Activated CD4-positive, CD25-positive, alpha-beta regulatory T cell treated with anti-CD3 and anti-CD28 coated beads, Interleukin-2, amount 50 U/mL, for 72 hours (primary cell): ENCODE data around the gene C4orf51.

Experiments
- DNase-seq: peaks from one replicate; pipeline ENCODE4 v3.0.0; 2021

Gene C4orf51

DNA sequence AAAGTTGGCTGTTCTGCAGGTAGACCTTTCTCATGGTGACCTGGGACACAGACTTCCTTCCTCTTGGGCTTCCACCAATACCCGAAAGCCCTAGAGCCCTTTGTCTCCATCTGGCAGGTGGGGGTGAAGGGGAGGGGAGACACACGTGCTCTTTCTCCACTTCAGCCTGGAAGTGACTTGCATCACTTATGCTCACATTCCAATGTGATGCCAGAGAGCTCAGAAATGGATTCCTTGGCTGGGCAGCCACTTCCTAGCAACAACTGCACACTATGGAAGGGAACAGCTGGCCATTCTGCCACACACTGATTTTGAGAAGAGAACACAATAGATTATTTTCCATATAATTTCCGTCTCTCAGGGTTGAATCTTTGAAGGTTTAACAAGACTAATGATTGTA is 36.3 kb downstream of the C4orf51 start:
- DNase-seq, result no peak

GRCh38 chr4:145716661-145717200 is 36.8 kb downstream of the C4orf51 start:
- DNase-seq, result no peak

- no peak for DNase-seq
Observed at GRCh38 chr4:145719752-145720624, 40.0 kb downstream of the C4orf51 start.

- no peak for DNase-seq
Observed at GRCh38 chr4:145720656-145721055, 40.7 kb downstream of the C4orf51 start.

- no peak for DNase-seq
Observed at GRCh38 chr4:145722561-145722960, 42.6 kb downstream of the C4orf51 start.

DNA sequence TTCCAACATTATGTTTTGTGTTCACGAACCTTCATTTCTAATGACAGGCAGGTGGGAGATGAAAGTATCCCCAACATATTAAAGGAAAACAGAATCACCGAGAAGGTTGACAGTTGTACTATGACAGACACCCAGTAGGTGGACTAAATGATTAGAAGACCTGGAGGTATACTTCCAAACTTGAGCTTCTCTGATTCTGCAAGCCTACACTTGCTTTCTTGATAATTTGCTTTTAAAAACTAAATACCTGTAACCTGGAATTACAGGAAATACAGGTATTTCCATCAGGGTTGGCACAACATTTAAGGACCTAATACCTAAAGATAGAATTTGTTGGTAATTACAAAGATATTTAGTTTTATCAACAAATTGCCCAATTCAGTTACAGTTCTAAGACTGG is 43.4 kb downstream of the C4orf51 start:
- DNase-seq, result no peak

GRCh38 chr4:145730026-145730425 is 50.1 kb downstream of the C4orf51 start:
- DNase-seq, result no peak

DNA sequence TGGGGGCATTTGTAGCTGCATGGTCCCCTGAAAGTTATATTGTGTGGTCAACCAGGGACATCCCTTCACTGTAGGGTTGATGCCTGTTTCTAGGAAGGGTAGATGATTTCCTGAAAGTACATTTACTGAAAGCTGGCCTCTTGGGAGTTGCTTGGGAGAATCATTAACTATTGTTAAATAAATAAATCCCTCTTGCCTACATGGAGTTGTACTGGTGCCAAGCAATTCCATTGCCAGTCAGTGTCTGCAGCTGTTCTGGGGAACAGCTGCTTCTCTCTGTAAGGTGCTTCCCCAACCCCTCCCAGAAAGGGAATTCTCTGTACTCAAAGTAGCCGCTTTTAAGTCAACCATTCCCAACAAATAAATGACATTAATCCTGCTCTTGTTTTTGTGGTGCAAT is 51.1 kb downstream of the C4orf51 start:
- no peak for DNase-seq

- no peak for DNase-seq
Observed at GRCh38 chr4:145732001-145732815, 52.3 kb downstream of the C4orf51 start.

GRCh38 chr4:145732895-145733880 is 53.2 kb downstream of the C4orf51 start:
- peak; percentile 58 for DNase-seq

- DNase-seq, result no peak
Observed at GRCh38 chr4:145734031-145734430, 54.1 kb downstream of the C4orf51 start.

GRCh38 chr4:145734576-145735346 is 54.8 kb downstream of the C4orf51 start:
- no peak for DNase-seq

- DNase-seq, result no peak
Observed at GRCh38 chr4:145735347-145735675, 55.4 kb downstream of the C4orf51 start.

DNA sequence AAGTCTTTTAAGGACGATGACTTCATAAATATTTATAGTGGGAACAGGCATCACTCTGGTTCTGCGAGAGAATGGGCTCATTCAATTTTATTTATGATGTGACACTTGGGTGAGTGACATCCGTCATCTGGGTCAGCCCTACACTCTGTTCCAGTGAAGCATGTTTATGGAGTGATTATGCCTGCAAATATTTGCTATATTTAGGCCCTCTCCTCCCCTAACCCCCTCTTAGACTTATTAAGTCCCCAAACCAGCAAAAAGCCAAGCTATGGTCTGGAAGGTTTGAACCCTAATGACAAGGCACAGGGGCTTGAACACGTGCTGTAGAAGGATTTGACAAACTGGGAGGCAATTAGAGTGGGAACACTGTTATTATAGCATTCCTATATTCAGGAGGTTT is 55.9 kb downstream of the C4orf51 start:
- no peak for DNase-seq

- DNase-seq, result no peak
Observed at GRCh38 chr4:145736241-145736831, 56.4 kb downstream of the C4orf51 start.

DNA sequence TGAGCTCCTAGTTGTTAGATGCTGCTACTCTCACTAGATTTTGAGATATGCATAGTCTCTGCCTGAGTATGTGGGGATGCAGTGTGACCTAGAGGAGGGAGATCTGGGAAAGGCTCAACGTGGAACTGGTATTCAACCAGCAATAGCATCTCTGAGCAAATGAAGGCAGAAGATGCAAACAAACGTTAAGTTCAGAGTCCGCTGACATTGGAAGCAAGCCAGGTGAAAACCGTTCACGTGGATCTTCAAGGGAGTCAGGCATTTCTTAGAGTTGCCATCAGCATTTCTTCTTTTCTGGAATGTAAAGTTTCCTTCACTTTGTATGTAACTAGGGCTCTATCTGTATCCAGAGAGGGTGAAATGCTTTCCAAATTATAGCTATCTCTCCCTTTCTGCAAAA is 59.9 kb downstream of the C4orf51 start:
- no peak for DNase-seq

DNA sequence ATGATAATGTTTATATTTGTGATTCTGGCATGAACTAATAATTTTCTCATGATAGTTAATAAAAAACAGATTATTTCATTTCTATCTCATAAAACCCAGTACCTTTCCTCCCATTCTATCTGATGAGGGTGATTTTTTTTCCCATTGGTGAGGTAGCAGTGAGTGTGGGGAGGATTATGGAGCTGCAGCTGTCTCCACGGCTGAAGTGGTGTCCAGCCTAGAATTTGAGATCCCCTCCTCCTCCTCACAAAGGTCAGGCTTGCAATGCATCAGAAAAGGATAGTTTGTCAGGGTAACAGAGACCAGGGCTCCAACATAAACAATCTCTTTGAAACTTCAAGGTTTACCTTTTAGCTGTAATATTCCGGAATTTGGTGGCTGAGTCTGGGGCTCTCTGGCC is 60.9 kb downstream of the C4orf51 start:
- no peak for DNase-seq

- DNase-seq, result no peak
Observed at GRCh38 chr4:145743641-145744040, 63.7 kb downstream of the C4orf51 start.

DNA sequence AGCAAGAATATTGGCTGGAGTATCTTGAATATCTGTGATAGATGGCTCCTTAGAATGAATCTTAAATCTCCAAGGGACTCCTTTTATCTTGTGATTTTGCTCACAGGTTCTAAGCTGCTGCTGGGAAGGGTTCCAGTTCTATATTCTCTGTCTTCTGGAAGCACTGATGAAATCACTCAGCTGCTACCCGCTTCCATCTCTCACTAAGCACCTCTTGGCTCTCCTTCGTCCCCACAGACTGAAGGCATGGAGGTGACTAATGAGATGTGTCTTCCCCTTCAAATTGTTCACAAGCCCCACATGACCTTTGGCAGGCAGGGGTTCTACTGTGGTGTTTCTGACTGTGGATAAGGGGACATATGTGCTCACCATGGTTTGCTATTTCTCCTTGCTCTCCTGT is 75.9 kb downstream of the C4orf51 start:
- DNase-seq, result no peak

DNA sequence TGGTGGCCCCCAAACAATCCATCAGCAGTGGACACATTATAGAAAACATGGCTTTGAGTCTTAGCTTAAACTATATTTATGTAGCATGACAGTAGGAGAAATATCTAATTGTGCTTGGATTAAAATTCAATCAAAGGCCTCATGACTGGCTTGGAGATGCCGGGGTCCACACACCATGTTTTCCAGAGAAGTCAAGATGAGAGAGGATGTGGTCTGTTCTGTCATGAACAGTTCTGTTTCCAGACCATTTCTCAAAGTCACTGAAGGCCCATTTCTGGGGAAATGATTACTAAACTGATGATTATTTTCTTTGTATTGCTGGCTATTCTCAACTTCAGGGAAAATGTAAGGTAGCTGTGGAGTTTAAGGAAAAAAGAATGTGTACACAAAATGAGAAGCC is 76.3 kb downstream of the C4orf51 start:
- no peak for DNase-seq

GRCh38 chr4:145757188-145757587 is 77.2 kb downstream of the C4orf51 start:
- DNase-seq, result no peak

DNA sequence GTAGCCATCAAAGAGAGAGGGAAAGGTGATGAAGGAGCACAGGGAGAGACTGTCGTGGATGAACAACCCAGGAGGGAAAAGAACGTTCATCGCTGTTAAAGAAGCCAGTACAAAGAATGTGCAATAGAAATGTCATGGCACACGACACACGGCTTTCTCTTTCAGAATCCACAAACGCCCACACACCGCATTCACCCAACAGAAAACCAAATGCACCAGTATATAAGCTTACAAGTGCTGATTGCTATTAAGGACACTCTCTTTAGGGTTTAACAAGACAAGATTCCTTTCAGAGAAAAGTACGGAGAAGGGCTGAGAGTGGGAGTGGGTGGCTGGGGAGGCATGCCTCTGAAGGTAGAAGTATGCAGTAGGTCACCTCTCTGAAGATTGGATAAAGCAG is 80.2 kb downstream of the C4orf51 start:
- DNase-seq, result no peak
